GM19455 (cell line): ENCODE measurements around the gene TMC5.
"Not testable (repeated sequence)": the region's sequence is repeated elsewhere in the genome, so short reads cannot be mapped to it uniquely, and the experiment has no call there.

Experiments
- ATAC-seq: cut with Tn5 transposase; IDR thresholded peaks from one replicate; pipeline ENCODE4 v1.9.1; 2021; ENCODE audit not compliant: unreplicated experiment

Gene TMC5

DNA sequence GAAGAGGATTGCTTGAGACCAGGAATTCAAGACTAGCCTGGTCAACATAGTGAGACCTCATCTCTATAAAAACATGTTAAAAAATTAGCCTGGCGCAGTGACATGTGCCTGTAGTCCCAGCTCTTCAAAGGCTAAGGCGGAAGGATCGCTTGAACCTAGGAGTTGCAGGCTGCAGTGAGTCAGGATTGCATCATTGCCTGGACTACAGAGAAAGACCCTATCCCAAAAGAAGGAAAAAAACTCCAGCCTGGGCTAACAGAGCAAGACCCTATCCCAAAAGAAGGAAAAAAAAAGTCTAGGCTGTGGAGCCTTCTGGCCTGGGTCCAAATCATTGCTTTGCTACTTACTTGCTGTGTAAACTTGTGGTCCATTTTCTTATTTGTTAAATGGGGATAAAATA, 111.0 kb downstream of the TMC5 start:
- no peak for ATAC-seq

DNA sequence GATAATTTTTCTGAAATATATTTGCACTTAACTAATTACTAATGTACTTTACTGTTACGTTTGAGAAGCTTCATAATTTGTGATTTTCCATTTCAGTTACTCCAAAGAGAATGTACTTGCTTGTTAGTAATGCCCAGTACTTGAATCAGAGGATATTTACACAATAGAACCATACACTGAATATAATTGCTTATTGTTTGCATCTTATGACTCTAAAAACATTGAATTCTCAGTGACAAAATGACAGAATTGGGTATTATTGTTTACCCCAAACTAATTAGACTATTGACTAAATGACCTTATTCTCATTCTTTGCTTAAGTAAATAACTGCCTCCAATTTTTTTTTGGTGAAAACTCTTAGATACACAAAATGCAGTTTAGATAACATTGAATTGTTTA, 114.9 kb downstream of the TMC5 start:
- no peak for ATAC-seq

DNA sequence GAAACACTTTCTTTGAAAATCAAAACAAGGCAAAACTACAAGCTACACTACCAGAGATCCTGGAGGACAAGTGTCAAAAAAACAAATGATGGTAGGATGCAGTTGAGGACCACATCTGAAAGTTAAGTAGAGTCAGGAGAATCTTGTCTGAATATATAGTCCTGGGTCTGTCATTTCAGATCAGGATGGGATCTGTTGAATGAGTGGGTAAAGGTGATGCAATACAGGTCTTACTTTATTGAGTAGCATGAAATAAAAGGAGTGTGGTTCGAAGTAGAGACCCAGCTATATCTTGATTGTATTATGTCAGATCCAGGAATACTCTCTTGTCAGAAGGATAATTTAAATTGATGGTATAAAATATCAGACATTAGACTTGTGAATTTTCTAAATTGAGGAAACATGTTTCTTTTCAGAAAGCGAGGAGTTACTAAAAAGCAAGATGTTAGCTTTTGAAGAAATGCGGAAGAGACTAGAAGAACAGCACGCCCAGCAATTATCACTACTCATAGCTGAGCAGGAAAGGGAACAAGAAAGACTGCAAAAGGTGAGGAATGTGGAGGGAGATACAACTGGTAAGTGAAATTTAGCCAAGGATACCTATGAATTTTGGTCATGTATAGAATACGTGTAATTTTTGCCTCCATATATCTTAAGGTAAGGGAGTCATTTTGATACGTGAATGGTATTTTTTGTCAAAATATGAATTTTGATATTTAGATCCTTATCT, 122.7 kb downstream of the TMC5 start:
- no peak for ATAC-seq

DNA sequence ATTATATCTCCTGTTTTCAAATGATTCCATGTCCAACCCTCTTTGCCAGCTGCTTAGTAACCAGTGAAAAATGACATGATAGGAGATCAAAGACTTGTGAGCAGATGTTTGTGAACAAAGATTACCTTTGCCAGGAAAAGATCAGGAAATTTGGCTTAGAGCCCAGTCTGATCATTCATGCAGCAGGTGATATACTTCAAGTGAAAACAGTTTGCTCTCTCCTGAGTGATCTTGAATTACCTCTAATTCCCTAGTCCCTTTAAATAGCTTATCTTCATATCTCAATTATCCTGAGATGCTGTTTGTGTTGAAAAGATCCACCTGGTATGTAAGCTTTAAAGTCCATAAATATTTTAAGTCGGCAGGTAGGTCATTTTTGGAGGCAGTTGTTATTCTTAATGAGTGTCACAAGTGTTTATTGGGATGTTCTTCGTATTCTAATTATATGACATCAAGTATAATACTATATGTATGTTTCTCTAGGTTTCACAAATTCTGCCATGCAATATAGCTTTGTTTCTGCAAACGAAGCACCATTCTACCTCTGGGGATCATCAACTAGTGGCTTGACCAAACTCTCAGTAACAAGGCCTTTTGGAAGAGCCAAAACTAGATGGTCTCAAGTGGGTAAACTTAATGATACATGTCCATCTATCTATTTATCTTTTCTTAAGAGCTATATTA, 124.6 kb downstream of the TMC5 start:
- no peak for ATAC-seq

DNA sequence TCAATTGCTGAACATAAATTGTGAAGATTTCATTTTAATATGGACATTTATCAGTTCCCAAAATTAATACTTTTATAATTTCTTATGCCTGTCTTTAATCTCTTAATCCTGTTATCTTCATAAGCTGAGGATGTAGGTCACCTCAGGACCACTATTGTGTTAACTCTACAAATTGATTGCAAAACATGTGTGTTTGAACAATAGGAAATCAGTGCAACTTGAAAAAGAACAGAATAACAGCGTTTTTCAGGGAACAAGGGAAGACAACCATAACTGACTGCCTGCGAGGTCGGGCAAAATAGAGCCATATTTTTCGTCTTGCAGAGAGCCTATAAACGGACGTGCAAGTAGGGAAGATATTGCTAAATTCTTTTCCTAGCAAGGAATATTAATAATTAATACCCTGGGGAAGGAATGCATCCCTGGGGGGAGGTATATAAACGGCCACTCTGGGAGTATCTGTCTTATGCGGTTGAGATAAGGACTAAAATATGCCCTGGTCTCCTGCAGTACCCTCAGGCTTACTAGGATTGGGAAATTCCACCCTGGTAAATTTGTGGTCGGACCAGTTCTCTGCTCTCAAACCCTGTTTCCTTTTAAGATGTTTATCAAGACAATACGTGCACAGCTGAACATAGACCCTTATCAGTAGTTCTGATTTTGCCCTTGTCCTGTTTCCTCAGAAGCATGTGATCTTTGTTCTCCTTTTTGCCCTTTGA, 125.8 kb downstream of the TMC5 start:
- not testable (repeated sequence) for ATAC-seq

DNA sequence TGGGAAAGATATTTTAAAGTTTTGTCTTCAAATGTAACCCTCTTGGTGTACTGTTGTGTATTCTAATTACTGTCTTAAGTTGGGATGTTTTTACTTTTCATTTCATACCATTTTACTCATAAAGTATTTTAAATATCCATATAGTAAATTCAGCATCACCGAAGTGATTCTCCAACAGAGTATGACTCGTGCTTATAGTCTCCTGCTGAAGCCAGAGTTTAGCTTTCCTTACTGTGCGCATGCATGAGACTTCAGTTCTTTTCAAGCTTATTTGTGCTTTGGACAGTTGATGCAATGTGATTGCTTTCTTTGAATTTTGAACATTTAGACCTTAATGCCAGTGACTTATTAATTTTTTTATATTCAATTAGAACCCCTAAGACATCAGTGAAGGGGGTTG, 130.5 kb downstream of the TMC5 start:
- ATAC-seq: no peak
